Dendritic cell treated with granulocyte-macrophage colony-stimulating factor and Interleukin-4, amounts not matched to agents 40 ng/mL and 50 ng/mL, for 4 days (primary cell): ENCODE results near the gene AMFR.

Source experiments
- H3K27ac Mint-ChIP-seq: one replicate; pipeline ENCODE4 v1.8.0; 2022; ENCODE audit warnings: mild to moderate bottlenecking, mixed read lengths
- H3K27me3 Mint-ChIP-seq: one replicate; pipeline ENCODE4 v1.8.0; 2022; ENCODE audit warnings: mild to moderate bottlenecking, mixed read lengths
- H3K36me3 Mint-ChIP-seq: one replicate; pipeline ENCODE4 v1.8.0; 2022; ENCODE audit warnings: low read depth, mixed read lengths
- H3K4me1 Mint-ChIP-seq: one replicate; pipeline ENCODE4 v1.8.0; 2022; ENCODE audit warnings: low read depth, mixed read lengths
- H3K4me3 Mint-ChIP-seq: one replicate; pipeline ENCODE4 v1.8.0; 2022; ENCODE audit warnings: mild to moderate bottlenecking, moderate library complexity, mixed read lengths
- H3K9me3 Mint-ChIP-seq: one replicate; pipeline ENCODE4 v1.8.0; 2022; ENCODE audit warnings: mixed read lengths
- intact Hi-C: fragments of 100-400 bp; cut with micrococcal nuclease; formaldehyde crosslinking; loops from one replicate; pipeline ENCODE4 v1.15.0; 2022

The AMFR gene

GRCh38 chr16:56419740-56420548, 5.4 kb downstream of the AMFR start:
- no peak overlapping the region for H3K27ac Mint-ChIP-seq
- H3K27me3 Mint-ChIP-seq, result no peaks in the 10 kb centered on the region
- no peaks in the 10 kb centered on the region for H3K9me3 Mint-ChIP-seq
- intact Hi-C loops, result no loop called here
- H3K4me3 Mint-ChIP-seq, result no peak overlapping the region
- H3K4me1 Mint-ChIP-seq, result peaks cover 50% of the 10 kb centered on the region
- H3K36me3 Mint-ChIP-seq, result peaks cover 11% of the 10 kb centered on the region

- peaks cover 25% of the 10 kb centered on the region for H3K4me1 Mint-ChIP-seq
- no peak overlapping the region for H3K4me3 Mint-ChIP-seq
- H3K27me3 Mint-ChIP-seq, result no peaks in the 10 kb centered on the region
- intact Hi-C loops, result no loop called here
- no peak overlapping the region for H3K27ac Mint-ChIP-seq
- H3K9me3 Mint-ChIP-seq, result no peaks in the 10 kb centered on the region
- peaks cover 27% of the 10 kb centered on the region for H3K36me3 Mint-ChIP-seq
These were observed 8.2 kb downstream of the AMFR start for GRCh38 chr16:56417138-56417537.

- no peak overlapping the region for H3K4me3 Mint-ChIP-seq
- peak overlapping the region; percentile 5 for H3K27ac Mint-ChIP-seq
- peaks cover 16% of the 10 kb centered on the region for H3K4me1 Mint-ChIP-seq
- intact Hi-C loops, result no loop called here
- H3K9me3 Mint-ChIP-seq, result no peaks in the 10 kb centered on the region
- H3K36me3 Mint-ChIP-seq, result peaks cover 31% of the 10 kb centered on the region
- no peaks in the 10 kb centered on the region for H3K27me3 Mint-ChIP-seq
These were observed 9.5 kb downstream of the AMFR start for GRCh38 chr16:56415875-56416274.

GRCh38 chr16:56414366-56414765, 11.0 kb downstream of the AMFR start:
- H3K36me3 Mint-ChIP-seq, result peaks cover 41% of the 10 kb centered on the region
- no peaks in the 10 kb centered on the region for H3K27me3 Mint-ChIP-seq
- no peak overlapping the region for H3K4me3 Mint-ChIP-seq
- H3K9me3 Mint-ChIP-seq, result no peaks in the 10 kb centered on the region
- H3K4me1 Mint-ChIP-seq, result peaks cover 7% of the 10 kb centered on the region
- no peak overlapping the region for H3K27ac Mint-ChIP-seq
- intact Hi-C loops, result no loop called here

- Mint-ChIP-seq H3K27me3 (no peaks in the 10 kb centered on the region), H3K4me1 (peaks cover 7% of the 10 kb centered on the region), H3K36me3 (peaks cover 51% of the 10 kb centered on the region), H3K27ac (no peak overlapping the region), H3K9me3 (no peaks in the 10 kb centered on the region), H3K4me3 (no peak overlapping the region)
- intact Hi-C loops, result no loop called here
These were observed 12.0 kb downstream of the AMFR start for GRCh38 chr16:56413381-56413780.

- H3K27ac Mint-ChIP-seq, result no peak overlapping the region
- H3K4me3 Mint-ChIP-seq, result no peak overlapping the region
- H3K27me3 Mint-ChIP-seq, result no peaks in the 10 kb centered on the region
- intact Hi-C loops, result no loop called here
- no peaks in the 10 kb centered on the region for H3K9me3 Mint-ChIP-seq
- H3K4me1 Mint-ChIP-seq, result peaks cover 7% of the 10 kb centered on the region
- peaks cover 62% of the 10 kb centered on the region for H3K36me3 Mint-ChIP-seq
These were observed 13.7 kb downstream of the AMFR start for GRCh38 chr16:56411624-56412023.

GRCh38 chr16:56411123-56411522, 14.2 kb downstream of the AMFR start:
- peaks cover 62% of the 10 kb centered on the region for H3K36me3 Mint-ChIP-seq
- no peaks in the 10 kb centered on the region for H3K27me3 Mint-ChIP-seq
- no peak overlapping the region for H3K27ac Mint-ChIP-seq
- intact Hi-C loops, result no loop called here
- H3K4me3 Mint-ChIP-seq, result no peak overlapping the region
- no peaks in the 10 kb centered on the region for H3K9me3 Mint-ChIP-seq
- peaks cover 6% of the 10 kb centered on the region for H3K4me1 Mint-ChIP-seq

- no peak overlapping the region for H3K27ac Mint-ChIP-seq
- H3K4me1 Mint-ChIP-seq, result no peaks in the 10 kb centered on the region
- H3K9me3 Mint-ChIP-seq, result no peaks in the 10 kb centered on the region
- no peaks in the 10 kb centered on the region for H3K27me3 Mint-ChIP-seq
- H3K36me3 Mint-ChIP-seq, result peaks cover 79% of the 10 kb centered on the region
- intact Hi-C loops, result no loop called here
- no peak overlapping the region for H3K4me3 Mint-ChIP-seq
These were observed 16.1 kb downstream of the AMFR start for GRCh38 chr16:56409195-56409594.

- Mint-ChIP-seq H3K9me3 (no peaks in the 10 kb centered on the region), H3K27me3 (no peaks in the 10 kb centered on the region), H3K4me3 (no peak overlapping the region), H3K36me3 (peaks cover 76% of the 10 kb centered on the region), H3K27ac (no peak overlapping the region), H3K4me1 (no peaks in the 10 kb centered on the region)
- intact Hi-C loops, result no loop called here
These were observed 16.8 kb downstream of the AMFR start for GRCh38 chr16:56408379-56409098.

- Mint-ChIP-seq H3K9me3 (no peaks in the 10 kb centered on the region), H3K27ac (no peak overlapping the region), H3K4me1 (no peaks in the 10 kb centered on the region), H3K4me3 (no peak overlapping the region), H3K27me3 (no peaks in the 10 kb centered on the region), H3K36me3 (peaks cover 79% of the 10 kb centered on the region)
- intact Hi-C loops, result no loop called here
These were observed 19.2 kb downstream of the AMFR start for GRCh38 chr16:56405977-56406672.

GRCh38 chr16:56401482-56401881, 23.9 kb downstream of the AMFR start:
- Mint-ChIP-seq H3K36me3 (peaks cover 79% of the 10 kb centered on the region), H3K27me3 (no peaks in the 10 kb centered on the region), H3K4me3 (no peak overlapping the region), H3K27ac (no peak overlapping the region), H3K4me1 (no peaks in the 10 kb centered on the region), H3K9me3 (no peaks in the 10 kb centered on the region)
- intact Hi-C loops, result no loop called here

GRCh38 chr16:56400458-56400857, 24.9 kb downstream of the AMFR start:
- no peaks in the 10 kb centered on the region for H3K9me3 Mint-ChIP-seq
- no peaks in the 10 kb centered on the region for H3K4me1 Mint-ChIP-seq
- no peak overlapping the region for H3K27ac Mint-ChIP-seq
- no peak overlapping the region for H3K4me3 Mint-ChIP-seq
- intact Hi-C loops, result no loop called here
- H3K36me3 Mint-ChIP-seq, result peaks cover 84% of the 10 kb centered on the region
- H3K27me3 Mint-ChIP-seq, result no peaks in the 10 kb centered on the region

GRCh38 chr16:56399486-56399885, 25.9 kb downstream of the AMFR start:
- Mint-ChIP-seq H3K27me3 (no peaks in the 10 kb centered on the region), H3K4me1 (no peaks in the 10 kb centered on the region), H3K36me3 (peaks cover 84% of the 10 kb centered on the region), H3K9me3 (no peaks in the 10 kb centered on the region), H3K4me3 (no peak overlapping the region), H3K27ac (no peak overlapping the region)
- intact Hi-C loops, result no loop called here

GRCh38 chr16:56399047-56399446, 26.3 kb downstream of the AMFR start:
- Mint-ChIP-seq H3K27ac (no peak overlapping the region), H3K4me1 (no peaks in the 10 kb centered on the region), H3K36me3 (peaks cover 84% of the 10 kb centered on the region), H3K4me3 (no peak overlapping the region), H3K9me3 (no peaks in the 10 kb centered on the region), H3K27me3 (no peaks in the 10 kb centered on the region)
- intact Hi-C loops, result no loop called here
